GM19455 (cell line): ENCODE results near the gene WNT6.

Experiments
- ATAC-seq: cut with Tn5 transposase; IDR thresholded peaks from one replicate; pipeline ENCODE4 v1.9.1; 2021; ENCODE audit not compliant: unreplicated experiment

Gene WNT6

GRCh38 chr2:218891275-218892135 is 31.9 kb downstream of the WNT6 start:
- ATAC-seq, result no peak

GRCh38 chr2:218892693-218893348 is 33.2 kb downstream of the WNT6 start:
- peak; percentile 41 for ATAC-seq

DNA sequence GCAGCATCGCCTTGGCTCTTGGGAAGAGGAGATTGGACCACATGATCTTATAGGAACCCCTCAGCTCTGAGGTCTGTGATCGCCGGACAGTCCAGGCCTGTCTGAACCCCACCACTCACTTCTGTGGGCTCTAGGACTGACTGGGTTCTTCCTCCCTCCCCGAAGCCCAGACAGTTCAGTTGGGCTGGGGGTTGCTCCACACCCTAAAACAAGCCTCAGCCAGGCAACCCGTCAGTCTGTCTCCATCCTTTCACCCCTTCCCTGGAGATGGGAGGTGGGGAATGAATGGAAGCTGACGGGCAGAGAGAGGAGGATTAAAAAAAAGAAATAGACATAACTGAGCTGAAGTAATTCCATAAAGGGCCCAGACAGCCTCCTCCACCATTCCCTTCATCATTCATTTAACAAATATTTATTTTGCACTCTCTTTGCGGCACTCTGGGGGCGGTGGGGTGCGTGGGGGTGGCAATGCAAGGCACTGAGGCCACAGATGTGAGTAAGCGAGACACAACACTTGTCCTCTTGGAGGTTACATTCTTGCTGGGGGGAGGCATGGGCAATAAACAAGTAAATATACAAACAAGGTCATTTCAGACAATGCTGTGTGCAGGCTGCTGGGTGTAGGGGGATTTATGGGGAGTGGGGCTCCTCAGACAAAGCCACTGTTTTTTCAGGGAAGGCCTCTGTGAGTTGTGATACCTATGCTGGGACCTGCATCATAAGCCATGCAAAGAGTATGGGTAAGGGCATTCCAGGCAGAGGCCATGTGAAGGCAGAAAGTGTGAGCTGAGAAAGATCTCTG is 33.9 kb downstream of the WNT6 start:
- no peak for ATAC-seq

- ATAC-seq, result no peak
These were observed 34.7 kb downstream of the WNT6 start for GRCh38 chr2:218894151-218894879.

DNA sequence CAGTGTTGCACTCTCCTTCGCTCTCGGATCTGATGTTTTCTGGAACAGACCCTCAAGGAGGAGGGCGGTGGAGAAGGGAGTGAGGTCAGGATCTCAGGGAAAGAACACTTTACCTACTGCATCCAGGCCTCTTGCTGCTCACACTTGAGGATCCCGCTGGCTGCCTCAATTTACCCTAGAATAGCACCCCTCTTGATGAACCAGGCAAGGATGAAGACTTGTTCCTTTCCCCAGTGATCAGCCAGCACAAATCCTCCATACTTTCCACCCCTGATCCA is 35.2 kb downstream of the WNT6 start:
- no peak for ATAC-seq

DNA sequence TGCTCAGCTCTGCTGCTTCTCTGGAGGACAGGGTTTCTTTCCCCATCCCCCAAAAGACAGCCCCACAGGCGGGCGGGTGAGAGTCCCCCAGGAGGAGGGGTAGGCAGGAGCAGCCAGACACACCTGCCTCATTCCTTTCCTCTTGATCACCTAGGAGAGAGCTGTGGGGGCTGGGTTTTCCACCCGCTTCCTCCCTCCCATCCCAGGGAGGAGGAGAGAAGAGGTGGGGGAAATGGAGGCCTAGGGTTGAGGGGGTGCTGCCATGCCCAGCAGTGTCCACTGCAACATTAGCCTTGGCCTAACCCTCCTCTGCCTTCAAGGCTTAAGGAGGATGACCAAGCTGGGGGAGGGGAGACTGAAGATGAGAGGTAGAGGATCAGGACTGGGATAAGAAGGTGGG is 35.7 kb downstream of the WNT6 start:
- ATAC-seq, result no peak

GRCh38 chr2:218895759-218896500 is 36.3 kb downstream of the WNT6 start:
- ATAC-seq, result peak; percentile 16

DNA sequence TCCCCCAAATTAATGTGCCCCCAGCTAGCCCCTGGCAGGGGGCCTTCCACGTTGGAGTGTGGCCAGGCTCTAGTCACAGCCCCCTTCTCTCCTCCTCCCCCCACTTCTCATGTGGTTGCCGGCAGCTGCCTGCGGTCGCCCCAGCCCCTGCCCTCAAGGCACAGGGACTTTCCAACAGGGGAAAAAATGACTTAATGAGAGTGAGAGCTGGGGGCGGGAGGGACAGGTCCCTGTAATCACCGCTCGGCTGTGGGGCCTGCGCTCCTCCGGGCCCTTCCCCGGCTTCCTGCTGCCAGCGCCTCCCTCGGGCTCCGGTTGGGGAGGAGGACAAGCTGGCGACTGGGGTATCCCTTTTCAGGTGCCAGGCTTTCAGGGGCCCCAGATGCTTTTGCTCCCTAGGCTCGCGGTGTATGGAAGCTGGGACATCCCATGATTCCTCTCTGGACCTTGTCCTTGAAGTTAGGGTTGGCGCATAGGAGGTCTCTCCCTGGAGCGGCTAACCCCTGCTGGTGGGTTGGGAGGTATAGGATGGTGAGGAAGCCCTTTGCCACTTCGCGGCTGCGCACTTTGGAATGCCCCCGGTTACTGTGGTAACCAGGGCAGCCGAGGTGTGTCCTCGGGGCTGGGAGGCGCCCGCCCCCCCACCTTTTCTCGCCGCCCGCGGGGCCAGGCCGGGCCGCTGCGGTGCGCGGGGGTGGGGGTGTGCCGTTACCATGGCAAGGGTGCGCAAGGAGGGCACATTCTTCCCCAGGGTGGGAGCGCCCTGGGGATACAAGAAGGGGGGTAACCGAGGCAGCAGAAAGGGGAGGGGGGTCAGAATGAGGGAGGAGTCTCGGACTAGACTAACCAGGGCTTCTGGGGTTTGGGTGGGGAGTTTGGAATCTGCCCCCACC is 37.1 kb downstream of the WNT6 start:
- peak; percentile 58 for ATAC-seq

DNA sequence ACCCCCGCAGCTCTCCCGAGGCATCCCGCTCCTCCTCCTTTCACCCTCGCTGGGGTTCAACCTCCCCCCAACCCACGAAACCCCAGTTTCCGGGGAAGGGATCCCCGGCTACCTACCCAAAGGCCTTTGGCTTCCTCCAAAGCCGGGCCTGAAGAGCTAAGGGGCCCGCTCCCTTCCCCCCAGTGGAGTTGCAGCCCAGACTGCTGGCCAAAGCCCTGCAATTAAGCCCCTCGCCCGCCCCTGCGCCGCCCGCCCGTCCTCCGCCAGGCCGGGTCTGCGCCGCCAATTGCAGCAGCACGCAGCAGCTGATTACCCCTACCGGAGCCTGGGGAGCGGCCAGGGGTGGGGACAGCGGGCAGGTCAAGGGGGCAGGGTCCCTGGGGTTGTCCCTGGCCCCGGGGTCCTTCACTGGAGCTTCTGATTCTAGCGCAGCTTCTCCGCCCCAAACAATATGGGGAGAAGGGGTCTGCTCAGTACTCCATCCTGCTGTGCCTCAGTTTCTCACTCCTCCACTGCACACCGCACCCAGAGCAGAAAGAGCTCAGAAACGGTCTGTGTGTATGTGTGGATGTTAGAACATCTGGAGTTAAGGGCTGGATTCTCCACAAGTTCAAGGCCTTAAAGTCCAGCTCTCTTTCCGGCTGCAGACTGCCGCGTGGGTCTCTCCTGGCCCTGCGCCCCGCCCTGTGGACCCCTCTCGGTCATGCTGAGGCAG is 37.9 kb downstream of the WNT6 start:
- no peak for ATAC-seq

DNA sequence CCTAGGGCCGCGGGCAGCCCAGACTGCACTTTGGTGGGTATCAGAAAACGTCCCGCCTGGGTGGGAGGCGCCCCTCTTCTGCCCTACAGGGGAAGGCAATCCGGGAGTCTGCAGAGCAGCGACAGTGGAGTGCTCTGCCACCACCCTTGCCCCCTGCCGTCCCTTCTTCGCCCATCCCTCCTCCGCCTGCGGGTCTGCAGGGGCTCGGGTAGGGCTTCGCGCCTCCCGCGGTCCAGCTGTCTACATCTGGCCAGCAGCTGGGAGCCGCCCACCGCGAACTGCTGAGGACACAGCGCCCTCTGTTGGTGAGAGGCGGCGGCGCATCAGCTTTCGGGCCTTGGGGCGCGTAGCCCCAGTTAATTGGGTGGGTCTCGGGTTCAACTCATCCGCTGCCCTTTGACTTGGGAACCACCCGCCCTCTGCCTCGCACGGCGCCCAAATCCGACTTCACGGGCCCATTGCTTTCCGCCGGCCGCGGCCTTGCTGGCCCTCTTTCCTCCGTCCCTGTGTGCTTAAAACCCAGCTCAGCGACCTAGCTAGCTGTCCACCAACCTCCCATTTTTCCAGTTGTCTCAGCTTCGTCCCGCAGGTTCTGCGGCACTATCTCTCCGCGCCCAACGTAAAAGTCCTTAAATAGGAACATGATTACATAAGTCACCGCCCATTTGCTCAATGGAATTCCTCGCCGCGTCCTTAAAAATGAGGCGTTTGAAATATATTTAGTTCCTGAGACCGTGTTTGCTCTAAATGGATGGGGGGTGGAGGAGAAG is 38.7 kb downstream of the WNT6 start:
- peak; percentile 40 for ATAC-seq

GRCh38 chr2:218899147-218899546 is 39.5 kb downstream of the WNT6 start:
- ATAC-seq, result no peak

- no peak for ATAC-seq
These were observed 42.8 kb downstream of the WNT6 start for GRCh38 chr2:218902427-218902826.

- ATAC-seq, result no peak
These were observed 44.6 kb downstream of the WNT6 start for GRCh38 chr2:218904176-218904575.

DNA sequence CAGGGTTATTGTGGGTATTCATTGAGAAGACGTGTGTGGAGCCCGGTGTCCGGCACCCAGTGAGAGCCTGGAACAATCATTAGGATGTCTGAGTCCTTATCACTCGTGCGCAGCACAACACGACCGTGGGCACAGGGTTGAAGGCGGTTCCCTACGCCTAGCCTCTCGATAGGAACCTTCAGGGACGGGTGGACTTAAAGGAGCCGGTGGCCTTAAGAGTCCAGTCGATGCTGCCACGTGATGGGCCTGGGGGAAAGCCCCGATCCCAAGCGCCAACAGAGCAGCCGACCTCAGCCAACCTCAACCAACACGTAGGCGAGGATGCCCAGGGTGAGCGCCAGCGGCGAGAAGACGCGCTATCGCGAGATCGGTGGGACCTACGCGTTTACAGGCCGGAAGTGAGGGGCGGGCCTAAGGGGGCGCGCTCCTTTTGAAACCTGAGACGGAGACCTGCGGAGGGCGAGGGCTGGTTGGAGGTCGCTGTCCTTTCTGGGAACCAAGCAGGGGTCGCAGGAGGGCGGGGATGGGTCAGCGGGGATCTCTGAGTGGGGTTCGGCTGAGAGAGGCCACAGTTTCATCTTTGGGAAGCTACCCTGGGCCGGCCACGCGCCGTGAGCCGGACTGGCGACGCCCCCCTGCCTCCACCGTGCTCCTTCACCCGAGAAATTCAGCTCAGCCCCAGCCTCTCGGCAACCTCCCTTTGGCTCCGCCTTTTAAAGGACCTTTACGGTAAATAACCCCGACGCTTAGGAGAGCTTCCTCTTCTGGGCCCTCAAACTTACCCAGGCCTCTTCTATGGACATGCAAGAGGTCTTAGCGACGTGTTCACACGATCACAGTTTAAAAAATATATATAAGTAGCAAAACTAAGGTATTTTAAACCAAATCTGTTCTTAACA is 49.4 kb downstream of the WNT6 start:
- ATAC-seq, result peak; percentile 90

DNA sequence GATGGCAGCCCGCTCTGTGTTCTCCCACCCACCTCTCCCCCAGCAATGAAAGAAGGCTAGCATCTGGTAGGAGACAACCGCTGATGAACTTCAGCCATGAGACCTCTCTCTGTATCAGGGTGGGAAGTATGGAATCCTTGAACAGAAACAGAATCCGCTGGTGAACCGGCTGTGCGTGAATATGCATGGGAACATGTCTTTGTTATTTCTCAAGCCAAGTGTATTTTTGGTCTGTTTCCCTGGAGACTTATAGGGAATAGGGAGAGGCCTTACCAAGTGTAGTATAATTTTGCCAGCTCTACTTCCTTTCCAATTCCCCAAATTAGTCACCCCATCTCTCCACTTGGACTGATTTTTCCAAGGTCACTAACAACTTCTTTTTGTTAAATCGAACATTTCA is 51.1 kb downstream of the WNT6 start:
- no peak for ATAC-seq

DNA sequence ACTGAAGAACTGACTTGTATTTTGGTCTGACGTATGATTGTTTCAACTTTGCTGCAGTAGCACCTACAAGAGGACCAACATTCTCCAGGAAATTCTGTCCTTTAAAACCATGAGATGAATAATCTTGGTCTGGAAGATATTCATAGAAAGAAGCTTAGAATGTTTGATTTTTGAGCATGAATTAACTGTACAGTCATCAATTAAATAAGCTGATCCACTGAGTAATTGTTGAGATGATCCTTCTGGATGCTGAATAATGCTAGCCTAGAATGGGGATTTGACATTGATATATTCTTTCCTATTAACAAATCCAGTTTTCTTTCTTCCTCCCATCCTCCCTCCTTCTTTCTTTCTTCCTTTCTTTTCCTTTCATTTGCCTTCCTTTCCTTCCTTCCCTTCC is 60.9 kb downstream of the WNT6 start:
- ATAC-seq, result no peak
